Right lobe of liver (tissue), 6 donors: ENCODE measurements around the gene TMEM167B. TPM values are rescaled to one million over a fixed set of nuclear protein-coding genes. Genes with fewer than 3 reads are reported as not detected.
A peak's percentile ranks its signal among the peaks of the same experiment; 100 is the strongest.

Experiments used
- ATAC-seq, 4 donors: fragments of 200-7000 bp; cut with Tn5 transposase; one replicate each; pipeline ENCODE4 v1.9.1; 2020; ENCODE audit warnings: mild to moderate bottlenecking in 4 of 4, moderate library complexity in 4 of 4
- DNase-seq, 3 donors: peaks; one replicate each; pipeline ENCODE4 v3.0.0-alpha.2; 2020
- H3K27ac ChIP-seq, 3 donors: fragments of 200-600 bp; one replicate each; pipeline ENCODE4 v1.8.0; 2022
- H3K27me3 ChIP-seq, 2 donors: fragments of 200-600 bp; one replicate each; pipeline ENCODE4 v1.8.0; 2022
- H3K36me3 ChIP-seq, 4 donors: fragments of 200-600 bp; sonication (generic) in 1 of 4; one replicate each; pipeline versions ENCODE4 v1.5.1 to v1.8.0; 2017 to 2022; ENCODE audit warnings: control low read depth in 1 of 4
- H3K4me1 ChIP-seq, 4 donors: fragments of 200-600 bp; sonication (generic) in 1 of 4; one replicate each; pipeline versions ENCODE4 v1.5.1 to v1.8.0; 2017 to 2022; ENCODE audit warnings: control low read depth in 1 of 4
- H3K4me3 ChIP-seq, 3 donors: fragments of 200-600 bp; one replicate each; pipeline ENCODE4 v1.8.0; 2022
- H3K9me3 ChIP-seq, 4 donors: fragments of 200-600 bp; sonication (generic) in 1 of 4; one replicate each; pipeline versions ENCODE4 v1.5.1 to v1.8.0; 2017 to 2022; ENCODE audit warnings: control low read depth in 1 of 4
- POLR2A ChIP-seq: fragments of 450-650 bp; IDR thresholded peaks from one replicate; pipeline ENCODE4 v1.6.1; 2017; ENCODE audit warnings: antibody characterized with exemption, mild to moderate bottlenecking
- WGBS: methylation state at CpG from one replicate; pipeline ENCODE4 v1.1.6; 2018; ENCODE audit warnings: low coverage, low lambda C conversion rate; ENCODE audit not compliant: insufficient coverage; ENCODE audit errors: missing lambda C conversion rate; 5-methylcytosine and 5-hydroxymethylcytosine counted together
- intact Hi-C, 2 donors: fragments of 100-400 bp; cut with DNase I; formaldehyde crosslinking; loops; one replicate each; pipeline versions ENCODE4 v1.11.2 to v1.14.1; 2022
- total RNA-seq, 6 experiments: library from RNA; depleted of rRNA in 2 of 6; stranded (reverse); fragments of >200 nt in 2 of 6; fragmentation: NEBNext Ultra II Directional in 3 of 6; extraction: Animal tissue kit (Norgen Biotek cat#: 25700) in 3 of 6; gene quantifications; one replicate each; pipeline versions ENCODE4 v1.1.0 to v1.2.4, GENCODE V29; 2016 to 2023
- TF ChIP-seq, protein P1 (sequence below), 4 donors: fragments of 200-600 bp in 3 of 4; fragments of 450-650 bp in 1 of 4; IDR thresholded peaks; one replicate each; pipeline versions ENCODE4 v1.5.1 to v1.8.0; 2016 to 2022; ENCODE audit warnings: antibody characterized with exemption in 4 of 4, mild to moderate bottlenecking in 2 of 4
- donor health status: DM: no; HTN: yes; CAD: no.
- donor health status: DM: no; HTN: no; CAD: no.
- donor health status: DM: no; HTN: no; CAD: no.
- donor health status: DM: no; HTN: yes; CAD: no.
- donor health status: DM: no; HTN: yes; CAD: no.

TMEM167B gene
- total RNA-seq, 6 experiments from 2014 or later, result 10.5 to 21.9 (median 15.1) TPM

DNA sequence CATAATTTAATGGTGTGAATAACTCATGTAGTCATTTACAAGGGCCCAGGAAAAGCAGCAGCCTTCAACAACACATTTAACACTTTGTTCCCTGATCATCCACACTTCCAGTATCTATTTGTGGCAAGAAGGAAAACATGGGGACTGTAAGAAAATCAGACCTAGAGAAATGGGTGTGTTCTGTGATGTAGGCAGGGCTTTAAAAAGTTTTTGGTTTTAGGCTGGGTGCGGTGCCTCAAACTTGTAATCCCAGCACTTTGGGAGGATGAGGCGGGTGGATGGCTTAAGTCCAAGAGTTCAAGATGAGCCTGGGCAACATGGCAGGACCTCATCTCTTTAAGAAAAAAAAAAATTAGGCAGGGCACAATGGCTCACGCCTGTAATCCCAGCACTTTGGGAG, 34.5 kb upstream of the TMEM167B start:
- Histone ChIP-seq H3K4me3 (no peak overlapping the region), H3K36me3 (no peaks in the 10 kb centered on the region), H3K27me3 (no peaks in the 10 kb centered on the region), H3K27ac (no peak overlapping the region), H3K4me1 (peaks cover 0 to 8% (median 0%) of the 10 kb centered on the region in 4 donors), H3K9me3 (no peaks in the 10 kb centered on the region)
- intact Hi-C loops, result no loop called here
- ATAC-seq (no peak), DNase-seq (no peak)
- TF ChIP-seq POLR2A, result no peak
- TF ChIP-seq, protein P1, sequence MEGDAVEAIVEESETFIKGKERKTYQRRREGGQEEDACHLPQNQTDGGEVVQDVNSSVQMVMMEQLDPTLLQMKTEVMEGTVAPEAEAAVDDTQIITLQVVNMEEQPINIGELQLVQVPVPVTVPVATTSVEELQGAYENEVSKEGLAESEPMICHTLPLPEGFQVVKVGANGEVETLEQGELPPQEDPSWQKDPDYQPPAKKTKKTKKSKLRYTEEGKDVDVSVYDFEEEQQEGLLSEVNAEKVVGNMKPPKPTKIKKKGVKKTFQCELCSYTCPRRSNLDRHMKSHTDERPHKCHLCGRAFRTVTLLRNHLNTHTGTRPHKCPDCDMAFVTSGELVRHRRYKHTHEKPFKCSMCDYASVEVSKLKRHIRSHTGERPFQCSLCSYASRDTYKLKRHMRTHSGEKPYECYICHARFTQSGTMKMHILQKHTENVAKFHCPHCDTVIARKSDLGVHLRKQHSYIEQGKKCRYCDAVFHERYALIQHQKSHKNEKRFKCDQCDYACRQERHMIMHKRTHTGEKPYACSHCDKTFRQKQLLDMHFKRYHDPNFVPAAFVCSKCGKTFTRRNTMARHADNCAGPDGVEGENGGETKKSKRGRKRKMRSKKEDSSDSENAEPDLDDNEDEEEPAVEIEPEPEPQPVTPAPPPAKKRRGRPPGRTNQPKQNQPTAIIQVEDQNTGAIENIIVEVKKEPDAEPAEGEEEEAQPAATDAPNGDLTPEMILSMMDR (IDR thresholded peaks at IDR 0.05), result no peak
- 83% methylated on average over 3 of the region's 3 CpGs for WGBS

DNA sequence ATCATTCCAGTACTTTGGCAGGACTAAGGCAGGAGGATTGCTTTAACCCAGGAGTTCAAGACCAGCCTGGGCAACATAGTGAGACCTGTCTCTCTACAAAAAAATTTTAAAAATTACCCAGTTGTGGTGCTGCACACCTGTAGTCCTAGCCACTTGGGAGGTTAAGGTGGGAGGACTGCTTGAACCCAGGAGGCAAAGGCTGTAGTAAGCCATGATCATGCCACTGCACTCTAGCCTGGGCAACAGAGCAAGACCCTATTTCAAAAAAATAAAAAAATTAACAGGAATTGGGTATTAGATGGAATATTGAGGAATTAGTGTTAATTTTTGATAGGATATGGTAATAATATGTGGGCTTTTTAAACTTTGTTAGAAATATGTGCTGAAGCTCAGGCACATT, 31.5 kb upstream of the TMEM167B start:
- intact Hi-C loops, result no loop called here

DNA sequence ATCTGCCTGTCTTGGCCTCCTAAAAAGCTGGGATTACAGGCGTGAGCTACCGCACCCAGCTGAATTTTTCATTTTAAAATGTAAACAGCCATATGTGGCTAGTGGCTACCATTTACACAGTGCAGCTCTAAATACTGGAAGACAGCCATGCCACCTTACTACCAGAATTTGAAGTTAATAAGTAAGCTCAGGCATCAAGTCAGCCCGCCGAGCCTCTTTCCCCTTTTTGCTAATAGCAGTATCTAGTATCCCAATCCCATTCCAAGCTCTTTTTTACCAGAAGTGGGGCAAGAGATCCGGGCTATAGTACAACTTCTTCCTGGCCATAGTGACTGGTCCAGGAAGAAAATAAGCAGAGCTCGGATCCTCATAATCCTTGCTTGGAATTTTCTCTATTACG, 29.9 kb upstream of the TMEM167B start:
- Histone ChIP-seq H3K27me3 (no peaks in the 10 kb centered on the region), H3K4me1 (peaks cover 0 to 11% (median 0%) of the 10 kb centered on the region in 4 donors), H3K36me3 (peaks cover 0 to 7% (median 4%) of the 10 kb centered on the region in 4 donors), H3K27ac (no peak overlapping the region), H3K4me3 (no peak overlapping the region), H3K9me3 (no peaks in the 10 kb centered on the region)
- intact Hi-C loops, result no loop called here
- ATAC-seq (peak; percentile 73 to 95 (median 89)), DNase-seq (peak in 1 of 3 donors; percentile 51)
- TF ChIP-seq POLR2A, result no peak
- TF ChIP-seq, protein P1 (IDR thresholded peaks at IDR 0.05), result no peak
- WGBS, result 55% methylated on average over 7 of the region's 7 CpGs

More for the DNA sequence above, 31.5 kb upstream of the TMEM167B start:
- no peaks in the 10 kb centered on the region for H3K9me3 ChIP-seq
- peaks cover 0 to 3% (median 0%) of the 10 kb centered on the region in 4 donors for H3K36me3 ChIP-seq
- no peak for ATAC-seq
- no peak overlapping the region for H3K27ac ChIP-seq
- peaks cover 0 to 11% (median 0%) of the 10 kb centered on the region in 4 donors for H3K4me1 ChIP-seq
- no peak for DNase-seq
- no peaks in the 10 kb centered on the region for H3K27me3 ChIP-seq
- TF ChIP-seq POLR2A, result no peak
- TF ChIP-seq, protein P1 (IDR thresholded peaks at IDR 0.05), result no peak
- no peak overlapping the region for H3K4me3 ChIP-seq

DNA sequence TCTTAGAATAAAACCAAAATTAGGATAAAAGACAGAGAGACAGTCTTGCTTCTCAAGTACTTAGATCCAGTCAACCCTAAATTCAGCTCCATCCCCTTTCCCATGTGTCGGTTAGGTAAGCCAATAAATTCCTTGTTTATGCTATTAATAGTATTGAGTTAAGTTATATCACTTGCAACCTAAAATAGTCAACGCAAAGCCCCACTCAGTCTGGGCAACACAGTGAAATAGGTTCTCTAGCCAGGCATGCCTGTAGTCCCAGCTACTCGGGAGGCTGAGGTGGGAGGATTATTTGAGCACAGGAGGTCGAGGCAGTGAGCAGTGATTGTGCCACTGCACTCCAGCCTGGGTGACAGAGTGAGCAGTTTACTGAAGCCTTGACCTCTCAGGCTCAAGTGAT, 29.4 kb upstream of the TMEM167B start:
- intact Hi-C loops, result no loop called here
- TF ChIP-seq, protein P1 (IDR thresholded peaks at IDR 0.05), result no peak
- no peak for TF ChIP-seq POLR2A
- H3K4me1 ChIP-seq, result peaks cover 0 to 11% (median 0%) of the 10 kb centered on the region in 4 donors
- no peaks in the 10 kb centered on the region for H3K9me3 ChIP-seq
- no peak overlapping the region for H3K27ac ChIP-seq
- no peak for ATAC-seq
- H3K27me3 ChIP-seq, result no peaks in the 10 kb centered on the region
- peaks cover 0 to 7% (median 4%) of the 10 kb centered on the region in 4 donors for H3K36me3 ChIP-seq
- no peak for DNase-seq
- WGBS, result 79% methylated on average over 2 of the region's 4 CpGs
- no peak overlapping the region for H3K4me3 ChIP-seq

DNA sequence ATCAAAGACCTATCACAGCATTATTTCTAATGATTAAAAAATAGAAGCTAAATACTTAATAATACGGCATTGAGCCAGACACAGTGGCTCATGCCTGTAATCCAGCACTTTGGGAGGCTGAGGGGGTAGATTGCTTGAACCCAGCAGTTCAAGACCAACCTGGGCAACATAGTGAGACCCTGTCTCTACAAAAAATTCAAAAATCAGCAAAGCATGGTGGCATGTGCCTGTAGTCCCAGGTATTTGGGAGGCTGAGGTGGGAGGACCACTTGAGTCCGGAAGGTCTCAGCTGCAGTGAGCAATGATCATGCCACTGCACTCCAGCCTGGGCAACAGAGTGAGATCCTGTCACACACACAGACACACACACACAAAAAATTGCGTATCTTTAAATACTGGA, 25.4 kb upstream of the TMEM167B start:
- no peak for TF ChIP-seq POLR2A
- TF ChIP-seq, protein P1 (IDR thresholded peaks at IDR 0.05), result no peak
- H3K27ac ChIP-seq, result no peak overlapping the region
- ATAC-seq, result no peak
- DNase-seq, result no peak
- 94% methylated on average over 3 of the region's 3 CpGs for WGBS
- no peaks in the 10 kb centered on the region for H3K27me3 ChIP-seq
- intact Hi-C loops, result no loop called here
- H3K4me1 ChIP-seq, result peaks cover 0 to 11% (median 0%) of the 10 kb centered on the region in 4 donors
- H3K9me3 ChIP-seq, result no peaks in the 10 kb centered on the region
- no peak overlapping the region for H3K4me3 ChIP-seq
- peaks cover 0 to 21% (median 4%) of the 10 kb centered on the region in 4 donors for H3K36me3 ChIP-seq
